ENCODE measurements around the gene SEH1L. TPM values are rescaled to one million over a fixed set of nuclear protein-coding genes. Genes with fewer than 3 reads are reported as not detected.

SEH1L gene
- polyA plus RNA-seq, 1 donor from 2014 or later: 11.5 TPM

GRCh38 chr18:12968115-12968514 lies 20.3 kb downstream of the SEH1L start:
- Histone ChIP-seq H3K9me2 (ENCODE audit: insufficient read depth, low read length) (no peaks in the 10 kb centered on the region), H3F3A (ENCODE audit: insufficient read depth, low read length, poor library complexity, severe bottlenecking) (no peaks in the 10 kb centered on the region), H3K27me3 (ENCODE audit: insufficient read depth, low read depth, low read length) (no peaks in the 10 kb centered on the region), H3K4me2 (ENCODE audit: low read length) (no peak overlapping the region), H3K79me2 (replicated peaks; ENCODE audit: insufficient read depth, low read length) (no peaks in the 10 kb centered on the region), H3K9me3 (ENCODE audit: low read length) (no peaks in the 10 kb centered on the region), H3K9ac (ENCODE audit: low read length) (no peak overlapping the region), H4K20me1 (ENCODE audit: insufficient read depth) (no peaks in the 10 kb centered on the region), H3K27ac (ENCODE audit: low read length) (no peak overlapping the region), H3K4me3 (ENCODE audit: low read length) (no peak overlapping the region), H2AFZ (ENCODE audit: low read depth, low read length) (no peak overlapping the region), H3K36me3 (ENCODE audit: insufficient read depth, low read length) (peaks cover 9% of the 10 kb centered on the region)
- TF ChIP-seq SMC3 (conservative IDR thresholded peaks at IDR 0.05; ENCODE audit: poor library complexity) (no peak), POLR2AphosphoS5 (IDR thresholded peaks at IDR 0.05) (no peak), RAD21 (conservative IDR thresholded peaks at IDR 0.05) (no peak), EP300 (conservative IDR thresholded peaks at IDR 0.05; ENCODE audit: poor library complexity, severe bottlenecking) (no peak), TAF1 (IDR thresholded peaks at IDR 0.05; ENCODE audit: low read depth) (no peak), CTCF (IDR thresholded peaks at IDR 0.05; ENCODE audit: poor library complexity, severe bottlenecking) (no peak), REST (IDR thresholded peaks at IDR 0.05; ENCODE audit: borderline replicate concordance) (no peak), MXI1 (conservative IDR thresholded peaks at IDR 0.05; ENCODE audit: poor library complexity, severe bottlenecking) (no peak), EZH2 (IDR thresholded peaks at IDR 0.05; ENCODE audit: borderline replicate concordance, insufficient read depth, low read length, poor library complexity, severe bottlenecking) (no peak)

DNA sequence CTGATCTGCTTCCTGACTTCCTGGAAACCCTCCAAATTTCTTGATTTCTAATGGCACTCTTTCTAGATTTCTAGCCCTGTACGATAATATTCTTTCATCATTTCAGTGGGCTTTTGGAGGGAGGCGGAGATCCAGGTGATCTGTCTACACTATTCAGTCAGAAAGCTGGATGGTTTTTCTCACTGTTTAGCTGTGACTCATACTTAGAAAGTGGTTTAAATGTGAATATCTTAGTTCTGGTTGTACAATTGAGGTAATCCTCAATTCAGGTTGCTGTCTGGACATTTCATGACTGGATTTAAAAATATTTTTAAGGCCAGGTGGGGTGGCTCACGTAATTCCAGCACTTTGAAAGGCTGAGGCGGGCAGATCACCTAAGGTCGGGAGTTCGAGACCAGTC lies 20.8 kb downstream of the SEH1L start:
- H3K27ac ChIP-seq (ENCODE audit: low read length): no peak overlapping the region
- H3K4me3 ChIP-seq (ENCODE audit: low read length): no peak overlapping the region
- TF ChIP-seq RAD21 (conservative IDR thresholded peaks at IDR 0.05): no peak
- peaks cover 4% of the 10 kb centered on the region for H3K36me3 ChIP-seq (ENCODE audit: insufficient read depth, low read length)
- no peaks in the 10 kb centered on the region for H3K9me3 ChIP-seq (ENCODE audit: low read length)
- H3K79me2 ChIP-seq (replicated peaks; ENCODE audit: insufficient read depth, low read length): no peaks in the 10 kb centered on the region
- H3F3A ChIP-seq (ENCODE audit: insufficient read depth, low read length, poor library complexity, severe bottlenecking): no peaks in the 10 kb centered on the region
- no peaks in the 10 kb centered on the region for H4K20me1 ChIP-seq (ENCODE audit: insufficient read depth)
- H3K4me2 ChIP-seq (ENCODE audit: low read length): no peak overlapping the region
- no peak overlapping the region for H2AFZ ChIP-seq (ENCODE audit: low read depth, low read length)
- no peaks in the 10 kb centered on the region for H3K27me3 ChIP-seq (ENCODE audit: insufficient read depth, low read depth, low read length)
- H3K9me2 ChIP-seq (ENCODE audit: insufficient read depth, low read length): no peaks in the 10 kb centered on the region
- H3K9ac ChIP-seq (ENCODE audit: low read length): no peak overlapping the region

Data from neural cell (in vitro differentiated cells).